Measurements from ENCODE around the gene LZTS2.

LZTS2 gene

GRCh38 chr10:100978901-100979195 is 20.8 kb upstream of the LZTS2 start:
- no peak for DNase-seq

- DNase-seq, result no peak
These were observed 19.8 kb upstream of the LZTS2 start for GRCh38 chr10:100979791-100980272.

GRCh38 chr10:100980311-100980710 is 19.3 kb upstream of the LZTS2 start:
- no peak for DNase-seq

GRCh38 chr10:100980711-100981110 is 18.9 kb upstream of the LZTS2 start:
- no peak for DNase-seq

- DNase-seq, result no peak
These were observed 18.3 kb upstream of the LZTS2 start for GRCh38 chr10:100981178-100981772.

- no peak for DNase-seq
These were observed 16.4 kb upstream of the LZTS2 start for GRCh38 chr10:100982916-100983830.

GRCh38 chr10:100983868-100984671 is 15.5 kb upstream of the LZTS2 start:
- no peak for DNase-seq

GRCh38 chr10:100984672-100985177 is 14.9 kb upstream of the LZTS2 start:
- DNase-seq, result no peak

- no peak for DNase-seq
These were observed 14.3 kb upstream of the LZTS2 start for GRCh38 chr10:100985336-100985735.

- DNase-seq, result no peak
These were observed 13.0 kb upstream of the LZTS2 start for GRCh38 chr10:100986623-100986951.

GRCh38 chr10:100986952-100987684 is 12.5 kb upstream of the LZTS2 start, which contains the start of the genes MRPL43 and TWNK:
Gene MRPL43 (minus strand): TSS chr10:100987497. CDS start chr10:100987443, 54 bp downstream.
Gene TWNK (plus strand): TSS chr10:100987543. CDS start chr10:100988211, 668 bp downstream.
- DNase-seq, result peak; percentile 42

- DNase-seq, result no peak
These were observed 11.9 kb upstream of the LZTS2 start for GRCh38 chr10:100987685-100988049.

- no peak for DNase-seq
These were observed 11.4 kb upstream of the LZTS2 start for GRCh38 chr10:100988166-100988565.

GRCh38 chr10:100989088-100989487 is 10.5 kb upstream of the LZTS2 start:
- no peak for DNase-seq

- DNase-seq, result no peak
These were observed 5.5 kb upstream of the LZTS2 start for GRCh38 chr10:100993986-100994708.

- DNase-seq, result no peak
These were observed 4.4 kb upstream of the LZTS2 start for GRCh38 chr10:100995181-100995580.

- DNase-seq, result no peak
These were observed 2.8 kb upstream of the LZTS2 start for GRCh38 chr10:100996678-100997359.

- peak; percentile 59 for DNase-seq
These were observed 2.0 kb upstream of the LZTS2 start for GRCh38 chr10:100997360-100998182.

GRCh38 chr10:100998183-100998990 is 1.2 kb upstream of the LZTS2 start:
- peak; percentile 66 for DNase-seq
